Ureter (tissue), 1 donor: ENCODE results near the gene LIMK2. TPM values are rescaled to one million over a fixed set of nuclear protein-coding genes. Genes with fewer than 3 reads are reported as not detected.

Source experiments
- DNase-seq: peaks from one replicate; pipeline ENCODE4 v3.0.0-alpha.2; 2020; ENCODE audit warnings: low spot score
- total RNA-seq: library from RNA; stranded (reverse); gene quantifications from one replicate; pipeline ENCODE4 v1.2.4, GENCODE V29; 2023
- donor health status: DM: yes; HTN: yes; CAD: no.

The LIMK2 gene
- total RNA-seq, 1 donor from 2014 or later, result 85.4 TPM

DNA sequence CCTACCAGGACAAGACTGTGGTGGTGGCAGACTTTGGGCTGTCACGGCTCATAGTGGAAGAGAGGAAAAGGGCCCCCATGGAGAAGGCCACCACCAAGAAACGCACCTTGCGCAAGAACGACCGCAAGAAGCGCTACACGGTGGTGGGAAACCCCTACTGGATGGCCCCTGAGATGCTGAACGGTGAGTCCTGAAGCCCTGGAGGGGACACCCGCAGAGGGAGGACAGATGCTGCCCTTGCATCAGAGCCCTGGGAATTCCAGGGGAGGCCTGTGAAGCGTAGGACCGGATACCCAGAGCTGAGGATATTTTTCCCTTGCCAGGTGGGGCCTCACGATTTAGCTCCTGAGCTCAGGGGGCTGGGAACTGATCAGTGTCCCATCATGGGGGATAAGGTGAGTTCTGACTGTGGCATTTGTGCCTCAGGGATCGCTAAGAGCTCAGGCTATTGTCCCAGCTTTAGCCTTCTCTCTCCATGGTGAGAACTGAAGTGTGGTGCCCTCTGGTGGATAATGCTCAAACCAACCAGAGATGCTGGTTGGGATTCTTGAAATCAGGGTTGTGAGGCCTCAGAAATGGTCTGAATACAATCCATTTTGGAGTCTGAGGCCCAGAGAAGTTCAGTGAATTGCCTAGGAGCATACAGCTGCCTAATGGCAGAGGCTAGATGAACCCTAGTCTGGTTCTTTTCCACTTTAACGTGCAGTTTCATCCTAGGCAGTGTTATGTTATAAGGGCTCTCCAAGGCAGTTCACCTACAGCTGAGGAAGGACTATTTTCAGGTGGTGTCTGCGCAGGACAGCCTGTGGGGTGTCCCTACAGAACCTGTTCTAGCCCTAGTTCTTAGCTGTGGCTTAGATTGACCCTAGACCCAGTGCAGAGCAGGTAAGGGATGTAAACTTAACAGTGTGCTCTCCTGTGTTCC lies 60.7 kb downstream of the LIMK2 start:
- peak; percentile 67 for DNase-seq

DNA sequence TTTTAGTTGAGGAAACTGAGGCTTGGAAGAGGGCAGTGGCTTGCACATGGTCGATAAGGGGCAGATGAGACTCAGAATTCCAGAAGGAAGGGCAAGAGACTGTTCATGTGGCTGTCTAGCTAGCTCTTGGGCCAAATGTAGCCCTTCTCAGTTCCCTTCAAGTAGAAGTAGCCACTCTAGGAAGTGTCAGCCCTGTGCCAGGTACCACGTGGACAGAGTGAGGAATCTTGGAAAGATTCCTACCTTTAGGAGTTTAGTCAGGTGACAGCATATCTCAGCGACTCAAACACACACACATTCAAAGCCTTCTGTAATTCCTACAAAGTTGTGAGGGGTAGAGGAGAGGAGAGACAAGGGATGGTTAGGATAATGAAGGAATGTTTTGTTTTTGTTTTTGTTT lies 61.9 kb downstream of the LIMK2 start:
- DNase-seq, result no peak

DNA sequence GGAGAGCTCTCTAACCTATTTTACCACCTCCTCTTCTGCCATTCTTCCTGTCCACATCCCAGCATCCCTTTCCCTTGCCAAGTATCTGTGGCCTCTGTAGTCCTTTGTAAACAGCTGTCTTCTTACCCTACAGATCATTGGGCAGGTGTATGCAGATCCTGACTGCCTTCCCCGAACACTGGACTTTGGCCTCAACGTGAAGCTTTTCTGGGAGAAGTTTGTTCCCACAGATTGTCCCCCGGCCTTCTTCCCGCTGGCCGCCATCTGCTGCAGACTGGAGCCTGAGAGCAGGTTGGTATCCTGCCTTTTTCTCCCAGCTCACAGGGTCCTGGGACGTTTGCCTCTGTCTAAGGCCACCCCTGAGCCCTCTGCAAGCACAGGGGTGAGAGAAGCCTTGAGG lies 62.9 kb downstream of the LIMK2 start:
- DNase-seq, result no peak

DNA sequence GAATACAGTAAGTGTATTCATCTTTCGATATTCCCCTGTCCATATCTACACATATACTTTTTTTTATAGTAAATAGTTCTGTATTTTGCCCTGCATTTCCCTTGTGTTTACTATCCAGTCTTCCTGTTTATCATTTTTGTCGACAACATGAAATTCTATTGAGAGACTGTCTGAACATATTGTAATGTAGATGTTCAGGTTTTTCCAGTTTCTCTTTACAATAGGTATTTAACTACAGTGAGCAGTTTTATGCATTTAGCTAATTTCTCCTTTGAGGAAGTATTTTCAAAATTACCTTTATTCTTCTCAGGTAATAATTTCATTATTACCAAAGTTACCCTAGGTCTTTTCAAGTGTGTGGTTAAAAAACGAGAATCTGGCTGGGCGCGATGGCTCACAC lies 63.5 kb downstream of the LIMK2 start:
- no peak for DNase-seq

DNA sequence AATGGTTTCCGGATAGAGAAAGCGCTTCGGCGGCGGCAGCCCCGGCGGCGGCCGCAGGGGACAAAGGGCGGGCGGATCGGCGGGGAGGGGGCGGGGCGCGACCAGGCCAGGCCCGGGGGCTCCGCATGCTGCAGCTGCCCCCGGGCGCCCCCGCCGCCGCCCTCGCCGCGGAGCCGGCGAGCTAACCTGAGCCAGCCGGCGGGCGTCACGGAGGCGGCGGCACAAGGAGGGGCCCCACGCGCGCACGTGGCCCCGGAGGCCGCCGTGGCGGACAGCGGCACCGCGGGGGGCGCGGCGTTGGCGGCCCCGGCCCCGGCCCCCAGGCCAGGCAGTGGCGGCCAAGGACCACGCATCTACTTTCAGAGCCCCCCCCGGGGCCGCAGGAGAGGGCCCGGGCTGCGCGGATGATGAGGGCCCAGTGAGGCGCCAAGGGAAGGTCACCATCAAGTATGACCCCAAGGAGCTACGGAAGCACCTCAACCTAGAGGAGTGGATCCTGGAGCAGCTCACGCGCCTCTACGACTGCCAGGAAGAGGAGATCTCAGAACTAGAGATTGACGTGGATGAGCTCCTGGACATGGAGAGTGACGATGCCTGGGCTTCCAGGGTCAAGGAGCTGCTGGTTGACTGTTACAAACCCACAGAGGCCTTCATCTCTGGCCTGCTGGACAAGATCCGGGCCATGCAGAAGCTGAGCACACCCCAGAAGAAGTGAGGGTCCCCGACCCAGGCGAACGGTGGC lies 64.5 kb downstream of the LIMK2 start:
- DNase-seq, result no peak

DNA sequence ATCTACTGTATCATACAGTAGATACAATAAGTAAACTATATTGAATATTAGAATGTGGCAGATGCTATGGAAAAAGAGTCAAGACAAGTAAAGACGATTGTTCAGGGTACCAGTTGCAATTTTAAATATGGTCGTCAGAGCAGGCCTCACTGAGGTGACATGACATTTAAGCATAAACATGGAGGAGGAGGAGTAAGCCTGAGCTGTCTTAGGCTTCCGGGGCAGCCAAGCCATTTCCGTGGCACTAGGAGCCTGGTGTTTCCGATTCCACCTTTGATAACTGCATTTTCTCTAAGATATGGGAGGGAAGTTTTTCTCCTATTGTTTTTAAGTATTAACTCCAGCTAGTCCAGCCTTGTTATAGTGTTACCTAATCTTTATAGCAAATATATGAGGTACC lies 65.6 kb downstream of the LIMK2 start:
- DNase-seq, result no peak

DNA sequence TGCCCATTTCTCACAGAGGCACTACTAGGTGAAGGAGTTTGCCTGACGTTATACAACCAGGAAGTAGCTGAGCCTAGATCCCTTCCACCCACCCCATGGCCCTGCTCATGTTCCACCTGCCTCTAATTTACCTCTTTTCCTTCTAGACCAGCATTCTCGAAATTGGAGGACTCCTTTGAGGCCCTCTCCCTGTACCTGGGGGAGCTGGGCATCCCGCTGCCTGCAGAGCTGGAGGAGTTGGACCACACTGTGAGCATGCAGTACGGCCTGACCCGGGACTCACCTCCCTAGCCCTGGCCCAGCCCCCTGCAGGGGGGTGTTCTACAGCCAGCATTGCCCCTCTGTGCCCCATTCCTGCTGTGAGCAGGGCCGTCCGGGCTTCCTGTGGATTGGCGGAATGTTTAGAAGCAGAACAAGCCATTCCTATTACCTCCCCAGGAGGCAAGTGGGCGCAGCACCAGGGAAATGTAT lies 66.1 kb downstream of the LIMK2 start:
- no peak for DNase-seq

DNA sequence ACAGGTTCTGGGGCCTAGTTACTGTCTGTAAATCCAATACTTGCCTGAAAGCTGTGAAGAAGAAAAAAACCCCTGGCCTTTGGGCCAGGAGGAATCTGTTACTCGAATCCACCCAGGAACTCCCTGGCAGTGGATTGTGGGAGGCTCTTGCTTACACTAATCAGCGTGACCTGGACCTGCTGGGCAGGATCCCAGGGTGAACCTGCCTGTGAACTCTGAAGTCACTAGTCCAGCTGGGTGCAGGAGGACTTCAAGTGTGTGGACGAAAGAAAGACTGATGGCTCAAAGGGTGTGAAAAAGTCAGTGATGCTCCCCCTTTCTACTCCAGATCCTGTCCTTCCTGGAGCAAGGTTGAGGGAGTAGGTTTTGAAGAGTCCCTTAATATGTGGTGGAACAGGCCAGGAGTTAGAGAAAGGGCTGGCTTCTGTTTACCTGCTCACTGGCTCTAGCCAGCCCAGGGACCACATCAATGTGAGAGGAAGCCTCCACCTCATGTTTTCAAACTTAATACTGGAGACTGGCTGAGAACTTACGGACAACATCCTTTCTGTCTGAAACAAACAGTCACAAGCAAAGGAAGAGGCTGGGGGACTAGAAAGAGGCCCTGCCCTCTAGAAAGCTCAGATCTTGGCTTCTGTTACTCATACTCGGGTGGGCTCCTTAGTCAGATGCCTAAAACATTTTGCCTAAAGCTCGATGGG lies 66.7 kb downstream of the LIMK2 start:
- no peak for DNase-seq

DNA sequence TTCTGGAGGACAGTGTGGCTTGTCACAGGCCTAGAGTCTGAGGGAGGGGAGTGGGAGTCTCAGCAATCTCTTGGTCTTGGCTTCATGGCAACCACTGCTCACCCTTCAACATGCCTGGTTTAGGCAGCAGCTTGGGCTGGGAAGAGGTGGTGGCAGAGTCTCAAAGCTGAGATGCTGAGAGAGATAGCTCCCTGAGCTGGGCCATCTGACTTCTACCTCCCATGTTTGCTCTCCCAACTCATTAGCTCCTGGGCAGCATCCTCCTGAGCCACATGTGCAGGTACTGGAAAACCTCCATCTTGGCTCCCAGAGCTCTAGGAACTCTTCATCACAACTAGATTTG lies 67.2 kb downstream of the LIMK2 start:
- DNase-seq, result no peak

DNA sequence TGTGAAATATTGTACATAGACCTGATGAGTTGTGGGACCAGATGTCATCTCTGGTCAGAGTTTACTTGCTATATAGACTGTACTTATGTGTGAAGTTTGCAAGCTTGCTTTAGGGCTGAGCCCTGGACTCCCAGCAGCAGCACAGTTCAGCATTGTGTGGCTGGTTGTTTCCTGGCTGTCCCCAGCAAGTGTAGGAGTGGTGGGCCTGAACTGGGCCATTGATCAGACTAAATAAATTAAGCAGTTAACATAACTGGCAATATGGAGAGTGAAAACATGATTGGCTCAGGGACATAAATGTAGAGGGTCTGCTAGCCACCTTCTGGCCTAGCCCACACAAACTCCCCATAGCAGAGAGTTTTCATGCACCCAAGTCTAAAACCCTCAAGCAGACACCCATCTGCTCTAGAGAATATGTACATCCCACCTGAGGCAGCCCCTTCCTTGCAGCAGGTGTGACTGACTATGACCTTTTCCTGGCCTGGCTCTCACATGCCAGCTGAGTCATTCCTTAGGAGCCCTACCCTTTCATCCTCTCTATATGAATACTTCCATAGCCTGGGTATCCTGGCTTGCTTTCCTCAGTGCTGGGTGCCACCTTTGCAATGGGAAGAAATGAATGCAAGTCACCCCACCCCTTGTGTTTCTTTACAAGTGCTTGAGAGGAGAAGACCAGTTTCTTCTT lies 67.9 kb downstream of the LIMK2 start:
- DNase-seq, result no peak

DNA sequence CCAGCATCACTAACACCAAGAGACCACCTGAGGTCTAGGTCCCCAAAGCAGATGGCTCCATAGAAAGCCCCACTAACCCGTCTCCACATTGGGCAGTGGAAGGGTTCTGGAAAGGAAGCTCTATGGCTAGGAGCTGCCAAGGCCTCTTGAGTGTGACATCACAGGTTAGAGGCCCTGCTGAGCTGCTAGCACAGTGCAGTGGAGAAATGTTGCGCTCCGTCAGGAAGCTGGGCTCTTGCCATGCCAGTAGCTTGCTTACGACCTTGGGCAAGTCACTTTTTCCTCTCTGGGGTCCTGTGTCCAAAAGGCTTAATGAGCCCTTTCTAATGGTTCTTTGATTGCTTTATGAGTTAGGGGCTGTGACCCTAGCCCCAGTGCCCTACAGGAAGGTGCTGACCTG lies 69.6 kb downstream of the LIMK2 start:
- no peak for DNase-seq

DNA sequence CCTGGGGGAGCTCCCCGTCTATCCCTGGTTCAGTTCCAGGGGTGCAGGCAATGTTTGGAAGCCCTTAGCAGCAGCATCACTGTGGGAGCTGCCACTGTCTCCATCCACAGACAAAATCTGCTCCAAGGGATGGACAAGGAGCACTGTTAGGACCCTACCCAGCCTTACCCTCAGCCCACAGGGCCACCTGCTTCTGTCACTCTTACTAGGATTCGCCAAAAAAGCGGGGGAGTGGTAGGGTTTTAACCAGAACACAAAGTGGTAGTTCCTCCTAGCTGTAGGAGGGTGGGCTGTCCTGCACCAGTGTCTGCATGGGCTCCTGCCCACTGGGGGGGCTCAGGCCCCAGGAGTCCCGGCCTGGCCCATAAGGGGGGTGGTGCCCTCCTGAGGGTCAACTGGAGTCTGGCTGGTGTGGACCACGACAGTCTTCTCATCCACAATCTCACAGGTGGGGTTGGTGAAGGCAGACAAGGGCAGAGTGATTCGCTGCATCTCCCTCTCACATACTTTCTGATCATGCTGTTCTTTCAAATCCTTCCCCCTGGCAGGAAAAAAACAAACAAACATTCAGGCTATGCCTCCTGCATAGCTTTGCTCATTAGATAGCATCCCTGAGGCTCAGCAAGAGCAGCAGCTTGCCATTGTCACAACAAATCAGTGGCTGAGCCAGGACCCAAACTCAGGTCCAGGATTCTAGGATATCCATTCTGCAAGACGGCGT lies 70.8 kb downstream of the LIMK2 start:
- DNase-seq, result no peak

DNA sequence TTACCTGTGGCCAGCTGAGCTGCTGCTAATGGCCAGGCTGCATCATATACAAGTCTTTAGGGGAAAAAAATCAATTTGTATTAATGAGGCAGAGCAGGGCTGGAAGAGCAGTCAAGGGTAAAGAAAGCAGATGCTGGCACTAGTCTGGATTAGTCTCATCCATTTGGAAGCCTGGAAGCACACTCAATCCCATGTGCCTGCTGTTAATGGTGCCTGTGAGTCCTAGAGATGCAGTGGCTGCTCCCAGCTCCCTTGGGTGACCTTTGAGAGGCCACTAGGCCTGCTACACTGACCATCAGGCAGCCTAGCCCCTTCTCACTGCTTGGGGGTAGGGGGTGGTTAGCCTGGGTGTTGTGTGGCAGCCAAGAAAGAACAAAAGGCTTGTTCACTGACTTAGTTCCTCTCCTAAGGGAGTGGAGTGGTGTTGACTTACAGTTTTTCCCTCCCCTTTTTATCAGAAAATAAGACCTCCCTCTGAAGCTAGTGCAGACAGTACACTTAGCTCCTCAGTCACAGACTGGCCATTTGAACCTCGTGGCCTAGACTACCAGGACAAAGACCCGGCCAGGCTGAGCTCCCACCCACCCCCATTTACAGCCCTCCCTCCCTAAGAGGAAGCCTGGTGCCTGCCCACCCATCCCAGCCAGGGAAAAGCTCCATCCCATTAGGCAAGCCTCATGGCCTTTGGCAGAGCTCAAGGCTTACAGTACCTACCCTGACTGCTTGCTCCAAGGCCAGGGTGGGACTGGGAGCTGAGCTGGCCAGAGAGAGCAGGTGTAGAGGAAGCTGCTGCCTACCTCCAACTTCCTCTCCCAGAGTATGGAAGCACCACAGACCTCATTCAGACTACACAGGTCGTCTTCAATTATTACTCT lies 72.4 kb downstream of the LIMK2 start:
- no peak for DNase-seq

DNA sequence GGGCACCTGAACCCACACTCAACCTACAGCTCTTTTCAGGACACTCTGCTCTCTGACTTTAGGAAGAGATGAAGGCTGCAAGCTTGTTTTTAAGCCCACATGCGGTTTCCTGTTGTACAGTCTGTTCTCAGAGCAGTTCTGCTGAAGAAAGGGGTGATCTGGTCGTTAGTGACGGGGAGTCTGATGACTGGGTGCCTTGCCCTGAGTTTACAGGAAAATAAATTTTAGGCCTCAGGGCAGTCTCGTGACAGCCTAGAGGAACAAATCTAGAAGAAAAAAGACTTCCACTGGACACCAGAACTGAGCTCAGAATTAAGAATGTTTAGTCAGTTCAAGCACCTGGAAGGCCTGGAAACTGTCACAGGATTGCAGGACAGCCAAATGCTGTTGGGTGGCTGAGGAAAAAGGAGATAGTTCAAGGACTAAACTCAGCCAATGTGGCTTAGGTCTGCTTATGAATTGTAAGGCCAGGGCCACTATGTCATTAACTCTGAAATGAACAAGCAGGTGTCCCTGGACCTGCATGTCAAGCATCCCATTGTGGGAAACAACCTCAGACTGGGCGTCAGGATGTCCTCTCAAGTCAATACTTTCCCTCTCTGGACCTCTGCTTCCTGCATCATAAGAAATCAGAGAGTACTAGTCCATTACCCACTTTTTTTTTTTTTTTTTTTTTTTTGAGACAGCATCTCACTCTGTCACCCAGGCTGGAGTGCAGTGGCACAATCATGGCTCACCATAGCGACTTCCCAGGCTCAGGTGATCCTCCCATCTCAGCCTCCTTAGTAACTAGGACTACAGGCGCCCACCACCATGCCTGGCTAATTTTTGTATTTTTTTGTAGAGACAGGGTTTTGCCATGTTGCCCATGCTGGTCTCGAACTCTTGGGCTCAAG lies 74.5 kb downstream of the LIMK2 start:
- no peak for DNase-seq

DNA sequence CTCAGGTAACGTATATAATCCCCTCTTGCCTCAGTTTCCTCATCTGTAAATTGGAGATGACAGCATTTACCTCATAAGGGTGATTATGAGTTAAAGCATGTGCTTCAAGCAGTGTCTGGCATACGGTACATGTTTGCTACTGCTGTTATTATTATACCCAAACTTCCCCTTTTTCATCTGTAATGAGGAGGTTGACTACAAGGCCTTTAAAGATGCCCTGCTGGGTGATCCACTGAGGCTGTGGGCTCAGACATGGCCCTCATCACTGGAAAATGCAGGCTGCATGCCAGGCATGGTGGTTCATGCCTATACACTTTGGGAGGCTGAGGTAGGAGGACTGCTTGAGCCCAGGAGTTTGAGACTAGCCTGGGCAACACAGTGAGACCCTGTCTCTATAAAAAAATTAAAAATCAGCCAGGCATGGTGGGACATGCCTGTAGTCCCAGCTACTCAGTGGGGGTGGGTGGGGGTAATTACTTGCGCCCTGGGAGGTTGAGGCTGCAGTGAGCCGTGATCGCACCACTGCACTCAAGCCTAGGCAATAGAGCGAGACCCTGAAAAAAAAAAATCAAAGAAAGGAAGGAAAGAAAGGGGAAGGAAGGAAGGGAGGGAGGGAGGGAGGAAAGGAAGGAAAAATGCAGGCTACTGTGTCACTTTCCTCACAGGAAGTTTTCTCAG lies 75.9 kb downstream of the LIMK2 start:
- no peak for DNase-seq

DNA sequence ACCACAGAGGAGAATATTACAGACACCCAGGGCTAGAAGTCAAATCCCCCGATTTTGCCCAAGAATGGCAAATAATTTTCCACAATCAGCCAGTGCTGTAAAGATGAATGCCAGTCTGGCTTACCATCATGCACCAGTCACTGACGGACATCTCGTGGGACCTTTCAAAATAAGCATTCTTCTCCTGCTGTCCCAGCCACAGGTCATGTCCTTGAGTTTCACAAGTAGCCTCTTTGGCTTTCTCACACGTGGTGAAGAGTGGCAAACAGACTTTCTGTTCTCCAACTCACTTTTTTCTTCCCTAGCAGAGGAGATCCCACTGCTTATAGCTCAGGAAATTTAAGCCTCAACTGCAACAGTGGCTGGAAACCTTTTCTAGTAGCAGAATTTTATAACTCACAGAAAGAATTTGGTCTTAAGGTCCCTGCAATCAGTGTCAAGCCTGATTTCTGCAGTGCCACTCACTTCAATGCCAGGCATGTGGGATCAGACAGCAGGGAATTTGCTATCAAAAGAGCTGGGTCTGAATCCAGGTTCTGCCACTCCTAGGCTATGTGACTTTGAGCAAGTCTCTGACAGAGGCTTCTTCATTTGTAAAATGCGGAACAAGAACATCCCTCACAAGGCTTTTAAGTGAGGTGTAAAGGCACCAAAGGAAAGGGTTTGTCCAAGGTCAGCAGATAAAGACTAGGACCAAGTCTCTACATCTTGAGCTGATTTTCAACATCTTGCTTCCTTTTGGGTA lies 76.6 kb downstream of the LIMK2 start:
- DNase-seq, result no peak

DNA sequence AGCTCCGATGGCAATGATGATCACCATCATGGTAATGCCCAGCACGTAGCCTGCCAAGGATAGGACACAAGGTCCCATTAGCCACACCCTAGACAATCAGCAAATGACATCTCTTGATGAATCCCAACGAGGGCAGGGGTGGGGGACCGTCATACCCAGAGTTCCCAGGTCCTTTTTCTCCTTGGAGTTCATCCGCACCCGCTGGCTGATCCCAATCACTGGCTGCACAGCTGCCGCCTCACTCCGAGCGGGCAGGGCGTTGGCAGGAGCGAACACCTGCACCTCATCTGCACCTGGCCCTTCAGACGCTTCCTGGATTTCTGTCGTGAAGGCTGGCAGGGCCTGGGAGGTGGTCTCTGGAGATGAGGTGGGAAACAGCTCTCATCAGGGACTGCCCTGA lies 77.2 kb downstream of the LIMK2 start:
- DNase-seq, result no peak
